Peyer's patch (tissue), 4 donors: ENCODE measurements around the gene HIC2.
"Not testable (repeated sequence)": the region's sequence is repeated elsewhere in the genome, so short reads cannot be mapped to it uniquely, and the experiment has no call there.

Source experiments
- CTCF ChIP-seq, 6 experiments: fragments of 450-650 bp in 4 of 6; fragments of 200-600 bp in 2 of 6; sonication (generic) in 1 of 6; IDR thresholded peaks; one replicate each; pipeline ENCODE4 v1.5.1; 2017 to 2019; ENCODE audit warnings: antibody characterized with exemption in 6 of 6, mild to moderate bottlenecking in 3 of 6, moderate library complexity in 1 of 6
- POLR2A ChIP-seq, 2 donors: fragments of 450-650 bp; IDR thresholded peaks; one replicate each; pipeline ENCODE4 v1.5.1; 2017; ENCODE audit warnings: antibody characterized with exemption in 2 of 2, mild to moderate bottlenecking in 2 of 2, moderate library complexity in 2 of 2

GRCh38 chr22:21442123-21442522, 25.0 kb downstream of the HIC2 start:
- not testable (repeated sequence) for TF ChIP-seq CTCF, POLR2A (IDR thresholded peaks at IDR 0.05)
